ENCODE measurements around the gene GSC2.

GSC2 gene

GRCh38 chr22:19149991-19150390, at the start of gene GSC2:
GSC2 (minus strand) TSS chr22:19150292; CDS start chr22:19150283, 9 bp downstream.
- no peak for DNase-seq (ENCODE audit: low spot score)

GRCh38 chr22:19199479-19199878, 49.4 kb upstream of the GSC2 start:
- no peak for DNase-seq (ENCODE audit: low spot score)

- no peak for DNase-seq (ENCODE audit: low spot score)
Measured at GRCh38 chr22:19197997-19198865, 48.1 kb upstream of the GSC2 start.

- no peak for DNase-seq (ENCODE audit: low spot score)
Measured at GRCh38 chr22:19196841-19197612, 46.9 kb upstream of the GSC2 start.

- DNase-seq (ENCODE audit: low spot score), result no peak
Measured at GRCh38 chr22:19195796-19196731, 46.0 kb upstream of the GSC2 start.

GRCh38 chr22:19194766-19195536, 44.9 kb upstream of the GSC2 start:
- DNase-seq (ENCODE audit: low spot score), result no peak

- no peak for DNase-seq (ENCODE audit: low spot score)
Measured at GRCh38 chr22:19193879-19194278, 43.8 kb upstream of the GSC2 start.

- no peak for DNase-seq (ENCODE audit: low spot score)
Measured at GRCh38 chr22:19187716-19188563, 37.8 kb upstream of the GSC2 start.

GRCh38 chr22:19184276-19184997, 34.3 kb upstream of the GSC2 start:
- DNase-seq (ENCODE audit: low spot score), result no peak

GRCh38 chr22:19183216-19183615, 33.1 kb upstream of the GSC2 start:
- DNase-seq (ENCODE audit: low spot score), result no peak

GRCh38 chr22:19182472-19183157, 32.5 kb upstream of the GSC2 start:
- no peak for DNase-seq (ENCODE audit: low spot score)

GRCh38 chr22:19181786-19182471, 31.8 kb upstream of the GSC2 start:
- no peak for DNase-seq (ENCODE audit: low spot score)

- DNase-seq (ENCODE audit: low spot score), result no peak
Measured at GRCh38 chr22:19180740-19181410, 30.8 kb upstream of the GSC2 start.

GRCh38 chr22:19180234-19180633, 30.1 kb upstream of the GSC2 start:
- no peak for DNase-seq (ENCODE audit: low spot score)

- peak; percentile 81 for DNase-seq (ENCODE audit: low spot score)
Measured at GRCh38 chr22:19179497-19180048, 29.5 kb upstream of the GSC2 start.

- DNase-seq (ENCODE audit: low spot score), result peak; percentile 97
Measured at GRCh38 chr22:19178657-19179496, 28.8 kb upstream of the GSC2 start, which contains the start of gene SLC25A1. SLC25A1 (minus strand) TSS chr22:19178736; CDS start chr22:19178673, 63 bp downstream.

All from AG08395 (cell line).